Bronchial epithelial cell (primary cell): ENCODE measurements around the gene TMPRSS6. TPM values are rescaled to one million over a fixed set of nuclear protein-coding genes. Genes with fewer than 3 reads are reported as not detected.

Experiments
- DNase-seq: peaks from one replicate; pipeline ENCODE4 v3.0.0-alpha.2; 2010; ENCODE audit warnings: low read depth
- FAIRE-seq: peaks from 2 replicates; lab custom pipeline; 2011; peaks lifted over from hg19 to GRCh38; lab: Jason Lieb, UNC
- H3K27me3 ChIP-seq: 2 replicates; pipeline ENCODE4 v1.5.1; 2011; ENCODE audit warnings: low read length; ENCODE audit not compliant: control insufficient read depth, insufficient read depth
- H3K36me3 ChIP-seq: 2 replicates; pipeline ENCODE4 v1.5.1; 2011; ENCODE audit warnings: low read length; ENCODE audit not compliant: control insufficient read depth, insufficient read depth
- H3K4me3 ChIP-seq: 2 replicates; pipeline ENCODE4 v1.5.1; 2011; ENCODE audit warnings: mild to moderate bottlenecking, low read depth, low read length, control low read depth
- total RNA-seq: library from RNA; depleted of rRNA; stranded (reverse); fragments of >200 nt; gene quantifications from 2 replicates; pipeline ENCODE4 v1.2.1, GENCODE V29; 2014
- TF ChIP-seq, protein P1 (sequence below): IDR thresholded peaks from 2 replicates; pipeline ENCODE4 v1.5.1; 2011; ENCODE audit warnings: mild to moderate bottlenecking, moderate library complexity, low read length, control low read depth, inconsistent platforms; ENCODE audit not compliant: insufficient read depth, severe bottlenecking

TMPRSS6 gene
- total RNA-seq, 1 donor from 2014 or later = not detected

DNA sequence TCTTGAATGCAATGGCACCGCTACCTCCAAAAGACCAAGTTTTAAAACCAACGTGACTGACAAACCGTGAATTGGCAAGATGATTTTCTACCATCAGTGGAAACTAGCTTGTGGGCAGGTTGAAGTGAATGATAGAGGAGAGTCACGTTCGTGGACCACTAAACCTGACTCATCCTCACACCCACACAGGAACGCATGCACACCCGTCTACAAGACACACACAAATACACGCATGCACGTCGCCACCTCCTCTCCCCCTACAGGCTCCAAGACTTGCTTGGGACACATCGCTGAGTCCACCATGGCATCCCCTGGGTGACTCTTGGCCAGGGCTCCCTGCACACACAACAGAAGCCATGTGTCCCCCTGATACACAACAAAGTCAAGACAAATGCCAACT lies 14.4 kb downstream of the TMPRSS6 start:
- Histone ChIP-seq H3K27me3 (peaks cover 4% of the 10 kb centered on the region), H3K4me3 (no peak overlapping the region), H3K36me3 (no peaks in the 10 kb centered on the region)
- DNase-seq (no peak), FAIRE-seq (no peak)
- TF ChIP-seq, protein P1, sequence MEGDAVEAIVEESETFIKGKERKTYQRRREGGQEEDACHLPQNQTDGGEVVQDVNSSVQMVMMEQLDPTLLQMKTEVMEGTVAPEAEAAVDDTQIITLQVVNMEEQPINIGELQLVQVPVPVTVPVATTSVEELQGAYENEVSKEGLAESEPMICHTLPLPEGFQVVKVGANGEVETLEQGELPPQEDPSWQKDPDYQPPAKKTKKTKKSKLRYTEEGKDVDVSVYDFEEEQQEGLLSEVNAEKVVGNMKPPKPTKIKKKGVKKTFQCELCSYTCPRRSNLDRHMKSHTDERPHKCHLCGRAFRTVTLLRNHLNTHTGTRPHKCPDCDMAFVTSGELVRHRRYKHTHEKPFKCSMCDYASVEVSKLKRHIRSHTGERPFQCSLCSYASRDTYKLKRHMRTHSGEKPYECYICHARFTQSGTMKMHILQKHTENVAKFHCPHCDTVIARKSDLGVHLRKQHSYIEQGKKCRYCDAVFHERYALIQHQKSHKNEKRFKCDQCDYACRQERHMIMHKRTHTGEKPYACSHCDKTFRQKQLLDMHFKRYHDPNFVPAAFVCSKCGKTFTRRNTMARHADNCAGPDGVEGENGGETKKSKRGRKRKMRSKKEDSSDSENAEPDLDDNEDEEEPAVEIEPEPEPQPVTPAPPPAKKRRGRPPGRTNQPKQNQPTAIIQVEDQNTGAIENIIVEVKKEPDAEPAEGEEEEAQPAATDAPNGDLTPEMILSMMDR = no peak

DNA sequence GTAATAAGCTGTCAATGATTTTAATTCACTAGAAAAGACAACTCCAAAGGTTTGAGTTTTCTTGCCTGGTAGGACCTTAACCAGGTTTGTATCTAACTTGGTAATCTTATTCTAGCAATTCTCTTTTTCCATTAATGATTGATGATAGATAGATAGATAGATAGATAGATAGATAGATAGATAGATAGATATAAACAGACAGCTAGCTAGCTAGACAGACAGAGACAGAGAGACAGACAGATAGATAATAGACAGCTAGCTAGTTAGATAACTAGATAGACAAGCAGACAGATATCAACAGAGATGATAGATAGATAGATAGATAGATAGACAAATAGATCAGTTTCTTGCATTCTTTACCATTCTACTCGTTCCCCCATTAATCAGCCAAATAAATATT lies 15.3 kb downstream of the TMPRSS6 start:
- no peak for FAIRE-seq
- H3K27me3 ChIP-seq = peaks cover 4% of the 10 kb centered on the region
- TF ChIP-seq, protein P1 = no peak
- H3K4me3 ChIP-seq = no peak overlapping the region
- no peak for DNase-seq
- H3K36me3 ChIP-seq = no peaks in the 10 kb centered on the region

DNA sequence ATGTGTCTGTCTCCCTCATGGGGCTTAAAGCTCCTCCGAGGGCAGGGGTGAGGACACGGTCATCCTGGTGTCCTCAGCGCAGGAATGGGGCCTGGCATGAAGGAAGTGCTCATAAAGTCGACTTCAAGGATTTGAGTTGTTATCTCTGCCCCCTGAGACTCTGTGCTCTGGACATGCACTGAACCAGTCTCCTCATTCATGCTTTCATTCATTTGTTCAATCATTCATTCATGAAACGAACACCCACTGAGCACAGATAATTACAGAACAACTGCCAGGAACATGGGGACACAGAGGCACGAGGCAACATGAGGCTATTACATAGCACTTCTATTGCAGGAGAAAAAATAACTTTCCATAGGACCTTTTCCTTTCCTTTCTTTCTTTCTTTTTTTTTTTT lies 16.5 kb downstream of the TMPRSS6 start:
- peaks cover 4% of the 10 kb centered on the region for H3K27me3 ChIP-seq
- no peak for DNase-seq
- H3K36me3 ChIP-seq = no peaks in the 10 kb centered on the region
- TF ChIP-seq, protein P1 = no peak
- H3K4me3 ChIP-seq = no peak overlapping the region
- no peak for FAIRE-seq

DNA sequence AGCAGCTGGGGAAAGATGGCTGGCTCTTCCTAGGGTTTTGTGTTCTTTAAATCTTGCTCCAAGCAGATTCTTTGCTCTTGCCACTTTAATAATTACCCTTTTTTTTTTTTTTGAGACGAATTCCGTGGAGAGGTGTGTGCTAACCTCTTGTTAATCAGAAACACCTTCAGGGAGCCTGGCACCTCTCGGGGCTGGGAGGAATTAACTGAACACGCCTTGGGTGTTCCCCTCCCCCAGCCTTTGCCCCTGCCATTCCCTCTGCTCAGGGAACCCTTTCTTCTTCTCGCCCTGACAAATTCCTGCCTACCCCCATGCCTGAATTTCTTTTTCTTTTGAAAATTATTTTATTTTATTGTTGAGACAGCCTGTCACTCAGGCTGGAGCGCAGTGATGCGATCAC lies 17.5 kb downstream of the TMPRSS6 start:
- H3K27me3 ChIP-seq = peaks cover 4% of the 10 kb centered on the region
- DNase-seq (no peak), FAIRE-seq (no peak)
- H3K36me3 ChIP-seq = no peaks in the 10 kb centered on the region
- TF ChIP-seq, protein P1 = no peak
- H3K4me3 ChIP-seq = no peak overlapping the region

DNA sequence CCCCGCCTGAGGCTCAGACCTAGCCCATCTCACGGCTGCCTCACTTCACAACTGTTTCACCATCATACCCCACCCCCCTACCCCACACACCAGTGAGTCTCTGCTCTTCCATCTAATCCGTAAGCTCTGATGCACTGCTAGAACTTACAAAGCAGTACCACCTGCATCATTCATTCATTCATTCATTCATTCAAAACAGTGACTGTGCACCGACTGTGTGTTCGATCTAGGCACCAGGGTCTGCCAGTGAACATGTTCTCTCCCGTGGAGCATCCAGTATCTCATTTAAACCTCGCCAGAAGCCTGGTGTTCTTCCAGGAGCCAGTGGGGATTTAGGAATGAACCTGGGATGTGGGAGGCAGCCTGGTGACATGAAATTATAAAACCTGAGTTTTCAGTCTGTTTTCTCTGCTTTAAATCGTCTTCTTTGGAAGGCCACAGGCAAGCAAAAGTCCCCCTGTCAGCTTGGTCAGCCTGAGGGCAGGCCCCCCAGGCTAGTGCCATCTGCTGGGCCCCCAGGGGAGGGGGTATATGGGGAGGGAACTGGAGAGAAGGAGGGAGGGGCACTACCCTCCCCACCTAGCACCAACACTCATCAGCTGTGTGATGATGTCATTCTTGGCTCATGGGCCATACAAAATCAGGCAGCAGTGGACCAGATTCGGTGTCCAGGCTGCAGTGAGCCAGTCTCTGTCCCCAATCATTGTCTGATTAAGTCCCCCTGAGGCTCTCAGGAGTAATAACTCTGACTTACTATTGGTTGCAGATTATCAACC lies 18.4 kb downstream of the TMPRSS6 start:
- TF ChIP-seq, protein P1 = no peak
- Histone ChIP-seq H3K27me3 (peaks cover 4% of the 10 kb centered on the region), H3K4me3 (no peak overlapping the region), H3K36me3 (no peaks in the 10 kb centered on the region)
- DNase-seq (no peak), FAIRE-seq (peak; percentile 52)
